ENCODE data around the gene SSR1.
A peak's percentile ranks its signal among the peaks of the same experiment; 100 is the strongest.

The SSR1 gene

GRCh38 chr6:7246401-7247178 lies 66.4 kb downstream of the SSR1 start:
- H3K4me3 ChIP-seq (ENCODE audit: low read depth, low read length), result no peak overlapping the region
- peak; percentile 11 for TF ChIP-seq CTCF (conservative IDR thresholded peaks at IDR 0.05; ENCODE audit: low read depth, low read length)
- DNase-seq (ENCODE audit: low read depth), result no peak

GRCh38 chr6:7245668-7246393 lies 67.2 kb downstream of the SSR1 start:
- no peak overlapping the region for H3K4me3 ChIP-seq (ENCODE audit: low read depth, low read length)
- no peak for DNase-seq (ENCODE audit: low read depth)
- TF ChIP-seq CTCF (conservative IDR thresholded peaks at IDR 0.05; ENCODE audit: low read depth, low read length), result no peak

GRCh38 chr6:7243179-7243981 lies 69.6 kb downstream of the SSR1 start:
- peak; percentile 76 for DNase-seq (ENCODE audit: low read depth)
- TF ChIP-seq CTCF (conservative IDR thresholded peaks at IDR 0.05; ENCODE audit: low read depth, low read length), result peak; percentile 87
- H3K4me3 ChIP-seq (ENCODE audit: low read depth, low read length), result no peak overlapping the region

- TF ChIP-seq CTCF (conservative IDR thresholded peaks at IDR 0.05; ENCODE audit: low read depth, low read length), result no peak
- no peak for DNase-seq (ENCODE audit: low read depth)
- no peak overlapping the region for H3K4me3 ChIP-seq (ENCODE audit: low read depth, low read length)
Measured at GRCh38 chr6:7242835-7243178, 70.2 kb downstream of the SSR1 start.

- peak; percentile 54 for DNase-seq (ENCODE audit: low read depth)
- TF ChIP-seq CTCF (conservative IDR thresholded peaks at IDR 0.05; ENCODE audit: low read depth, low read length), result no peak
- H3K4me3 ChIP-seq (ENCODE audit: low read depth, low read length), result no peak overlapping the region
Measured at GRCh38 chr6:7241709-7242645, 71.0 kb downstream of the SSR1 start.

GRCh38 chr6:7241160-7241559 lies 71.8 kb downstream of the SSR1 start:
- no peak for TF ChIP-seq CTCF (conservative IDR thresholded peaks at IDR 0.05; ENCODE audit: low read depth, low read length)
- no peak overlapping the region for H3K4me3 ChIP-seq (ENCODE audit: low read depth, low read length)
- no peak for DNase-seq (ENCODE audit: low read depth)

Data from choroid plexus epithelial cell (primary cell).